T-helper 17 cell (primary cell): ENCODE results near the gene YPEL1. TPM values are rescaled to one million over a fixed set of nuclear protein-coding genes. Genes with fewer than 3 reads are reported as not detected.
A peak's percentile ranks its signal among the peaks of the same experiment; 100 is the strongest.

ENCODE experiments used
- ATAC-seq: fragments of 150-1000 bp; cut with Tn5 transposase; 2 replicates; pipeline ENCODE4 v1.10.0; 2021; ENCODE audit warnings: mild to moderate bottlenecking, moderate library complexity
- DNase-seq, 3 donors: peaks; one replicate each; pipeline versions ENCODE4 v3.0.0 to v3.0.0-alpha.2; 2020 to 2021
- H3K9me3 ChIP-seq: one replicate; pipeline ENCODE4 v1.7.0; 2013; ENCODE audit warnings: low read length, mild to moderate bottlenecking; ENCODE audit not compliant: control insufficient read depth, poor library complexity, severe bottlenecking
- H3K27ac Mint-ChIP-seq: one replicate; pipeline ENCODE4 v1.8.0; 2022; ENCODE audit warnings: mild to moderate bottlenecking, moderate library complexity, mixed read lengths
- H3K27me3 Mint-ChIP-seq: one replicate; pipeline ENCODE4 v1.8.0; 2022; ENCODE audit warnings: mixed read lengths
- H3K36me3 Mint-ChIP-seq: one replicate; pipeline ENCODE4 v1.8.0; 2022; ENCODE audit warnings: low read depth, mixed read lengths
- H3K4me1 Mint-ChIP-seq: one replicate; pipeline ENCODE4 v1.8.0; 2022; ENCODE audit warnings: mild to moderate bottlenecking, mixed read lengths
- H3K4me3 Mint-ChIP-seq: one replicate; pipeline ENCODE4 v1.8.0; 2022; ENCODE audit warnings: mild to moderate bottlenecking, moderate library complexity, mixed read lengths
- total RNA-seq, 4 donors: library from RNA in 2 of 4; stranded (reverse) in 2 of 4; gene quantifications; one replicate each; pipeline ENCODE4 v1.2.3 and lab custom pipeline; 2022 to 2026

Gene YPEL1
- total RNA-seq, 2 donors from 2014 or later: 3.5 to 4.6 TPM

- Mint-ChIP-seq H3K36me3 (no peaks in the 10 kb centered on the region), H3K4me1 (peaks cover 27% of the 10 kb centered on the region), H3K4me3 (peak overlapping the region; percentile 90), H3K27ac (peak overlapping the region; percentile 2), H3K27me3 (no peaks in the 10 kb centered on the region)
- ATAC-seq (no peak), DNase-seq (no peak)
- H3K9me3 ChIP-seq: no peaks in the 10 kb centered on the region
Measured at GRCh38 chr22:21652547-21653545, 82.7 kb downstream of the YPEL1 start.

- Mint-ChIP-seq H3K27ac (peak overlapping the region; percentile 57), H3K4me1 (peaks cover 24% of the 10 kb centered on the region), H3K4me3 (peak overlapping the region; percentile 90), H3K27me3 (no peaks in the 10 kb centered on the region), H3K36me3 (no peaks in the 10 kb centered on the region)
- no peaks in the 10 kb centered on the region for H3K9me3 ChIP-seq
- peak; percentile 99 for ATAC-seq
- peak; percentile 68 to 77 (median 73) for DNase-seq
Measured at GRCh38 chr22:21652010-21652546, 83.5 kb downstream of the YPEL1 start.

GRCh38 chr22:21651521-21652009 lies 84.0 kb downstream of the YPEL1 start:
- H3K36me3 Mint-ChIP-seq: peaks cover 2% of the 10 kb centered on the region
- peak; percentile 40 for ATAC-seq
- no peaks in the 10 kb centered on the region for H3K9me3 ChIP-seq
- H3K27ac Mint-ChIP-seq: peak overlapping the region; percentile 57
- H3K4me1 Mint-ChIP-seq: peaks cover 22% of the 10 kb centered on the region
- peak in 1 of 3 donors; percentile 30 for DNase-seq
- no peaks in the 10 kb centered on the region for H3K27me3 Mint-ChIP-seq
- H3K4me3 Mint-ChIP-seq: peak overlapping the region; percentile 90

GRCh38 chr22:21650823-21651520 lies 84.6 kb downstream of the YPEL1 start:
- Mint-ChIP-seq H3K4me3 (peak overlapping the region; percentile 90), H3K4me1 (peaks cover 20% of the 10 kb centered on the region), H3K27me3 (no peaks in the 10 kb centered on the region), H3K36me3 (peaks cover 2% of the 10 kb centered on the region), H3K27ac (peak overlapping the region; percentile 57)
- ATAC-seq: no peak
- DNase-seq: no peak
- H3K9me3 ChIP-seq: no peaks in the 10 kb centered on the region

GRCh38 chr22:21650280-21650679 lies 85.3 kb downstream of the YPEL1 start:
- H3K27ac Mint-ChIP-seq: peak overlapping the region; percentile 8
- H3K4me3 Mint-ChIP-seq: peak overlapping the region; percentile 90
- no peak for DNase-seq
- H3K4me1 Mint-ChIP-seq: peaks cover 20% of the 10 kb centered on the region
- ATAC-seq: no peak
- no peaks in the 10 kb centered on the region for H3K9me3 ChIP-seq
- no peaks in the 10 kb centered on the region for H3K27me3 Mint-ChIP-seq
- H3K36me3 Mint-ChIP-seq: peaks cover 2% of the 10 kb centered on the region

Other genes with a start within 250 kb of the YPEL1 start
- 1 to 10 TPM in 1 of 2 donors, under 1 TPM in 1; 0.34 to 1.2 TPM for gene RIMBP3C, start 184.3 kb downstream of the YPEL1 start, total RNA-seq
- 10 to 100 TPM; 25.7 to 30.4 TPM for gene UBE2L3, start 168.1 kb downstream of the YPEL1 start, total RNA-seq
- 10 to 100 TPM; 28.3 to 31.0 TPM for gene YDJC, start 105.8 kb downstream of the YPEL1 start, total RNA-seq
- under 1 TPM in 1 of 2 donors, not detected in 1; 0.13 TPM for gene CCDC116, start 103.0 kb downstream of the YPEL1 start, total RNA-seq
- 10 to 100 TPM; 25.6 to 30.1 TPM for gene SDF2L1, start 93.5 kb downstream of the YPEL1 start, total RNA-seq
- 10 to 100 TPM; 59.4 to 69.3 TPM for gene PPIL2, start 69.8 kb downstream of the YPEL1 start, total RNA-seq
- 10 to 100 TPM; 74.2 to 84.6 TPM for gene MAPK1, start 131.9 kb upstream of the YPEL1 start, total RNA-seq
- 10 to 100 TPM; 15.8 to 16.2 TPM for gene PPM1F, start 217.1 kb upstream of the YPEL1 start, total RNA-seq
- gene TOP3B, start 247.0 kb upstream of the YPEL1 start, total RNA-seq: 10 to 100 TPM; 49.5 to 55.5 TPM